Esophagus squamous epithelium (tissue), 5 donors: ENCODE data around the gene MRPS15. TPM values are rescaled to one million over a fixed set of nuclear protein-coding genes. Genes with fewer than 3 reads are reported as not detected.
"Not testable (repeated sequence)": the region's sequence is repeated elsewhere in the genome, so short reads cannot be mapped to it uniquely, and the experiment has no call there.

Source experiments
- DNase-seq: peaks from one replicate; lab custom pipeline; 2025; lab: John Stamatoyannopoulos, UW
- H3K27ac ChIP-seq, 4 donors: fragments of 200-600 bp; sonication (generic); one replicate each; pipeline ENCODE4 v1.5.1; 2016 to 2019; ENCODE audit warnings: mild to moderate bottlenecking in 1 of 4
- H3K27me3 ChIP-seq, 4 donors: fragments of 200-600 bp; sonication (generic); 1 replicate in 3 of 4; 2 replicates in 1 of 4; pipeline versions ENCODE4 v1.5.1 to v1.6.0; 2017 to 2021; ENCODE audit warnings: antibody characterized with exemption in 1 of 4
- H3K36me3 ChIP-seq, 3 donors: fragments of 200-600 bp; sonication (generic); one replicate each; pipeline ENCODE4 v1.5.1; 2016 to 2019
- H3K4me1 ChIP-seq, 3 donors: fragments of 200-600 bp; sonication (generic); one replicate each; pipeline ENCODE4 v1.5.1; 2017 to 2019
- H3K4me3 ChIP-seq, 4 donors: fragments of 200-600 bp; sonication (generic); 1 replicate in 3 of 4; 2 replicates in 1 of 4; pipeline ENCODE4 v1.5.1; 2016 to 2019; ENCODE audit warnings: mild to moderate bottlenecking in 2 of 4, moderate library complexity in 1 of 4
- H3K9me3 ChIP-seq, 3 donors: fragments of 200-600 bp; sonication (generic); one replicate each; pipeline ENCODE4 v1.5.1; 2016 to 2019
- CTCF ChIP-seq, 6 experiments: fragments of 450-650 bp in 4 of 6; fragments of 200-600 bp in 2 of 6; sonication (generic) in 2 of 6; IDR thresholded peaks; one replicate each; pipeline ENCODE4 v1.5.1; 2016 to 2019; ENCODE audit warnings: antibody characterized with exemption in 6 of 6, mild to moderate bottlenecking in 4 of 6, moderate library complexity in 4 of 6
- POLR2A ChIP-seq, 4 donors: fragments of 450-650 bp; IDR thresholded peaks; one replicate each; pipeline ENCODE4 v1.6.1; 2017; ENCODE audit warnings: antibody characterized with exemption in 4 of 4, mild to moderate bottlenecking in 4 of 4, moderate library complexity in 3 of 4
- WGBS, 2 donors: methylation state at CpG; one replicate each; pipeline ENCODE4 v1.1.5; 2018; 5-methylcytosine and 5-hydroxymethylcytosine counted together
- intact Hi-C: fragments of 100-400 bp; cut with DNase I; formaldehyde crosslinking; loops from one replicate; pipeline ENCODE4 v1.15.0; 2022
- total RNA-seq, 4 donors: library from RNA; depleted of rRNA; stranded (reverse); fragments of >200 nt; gene quantifications; one replicate each; pipeline ENCODE4 v1.1.0, GENCODE V29; 2016
- donor health status: DM: yes; HTN: yes; CAD: no.

Gene MRPS15
- total RNA-seq, 4 donors from 2014 or later, result 49.1 to 96.4 (median 74.0) TPM

GRCh38 chr1:36497207-36497606, 33.0 kb upstream of the MRPS15 start:
- no peaks in the 10 kb centered on the region for H3K4me1 ChIP-seq
- peaks cover 0 to 34% (median 0%) of the 10 kb centered on the region in 4 donors for H3K27me3 ChIP-seq
- H3K27ac ChIP-seq, result no peak overlapping the region
- DNase-seq, result no peak
- H3K4me3 ChIP-seq, result no peak overlapping the region
- WGBS, 2 donors, result 69 to 75% methylated on average over 2 of the region's 2 CpGs
- no peaks in the 10 kb centered on the region for H3K9me3 ChIP-seq
- intact Hi-C loops, result no loop called here
- TF ChIP-seq POLR2A (IDR thresholded peaks at IDR 0.05) (no peak), CTCF (IDR thresholded peaks at IDR 0.05) (no peak)
- H3K36me3 ChIP-seq, result no peaks in the 10 kb centered on the region

GRCh38 chr1:36494971-36495370, 30.8 kb upstream of the MRPS15 start:
- Histone ChIP-seq H3K4me3 (no peak overlapping the region), H3K9me3 (no peaks in the 10 kb centered on the region), H3K27me3 (peaks cover 0 to 31% (median 0%) of the 10 kb centered on the region in 4 donors), H3K36me3 (no peaks in the 10 kb centered on the region), H3K4me1 (no peaks in the 10 kb centered on the region), H3K27ac (no peak overlapping the region)
- DNase-seq, result no peak
- TF ChIP-seq CTCF (IDR thresholded peaks at IDR 0.05) (no peak), POLR2A (IDR thresholded peaks at IDR 0.05) (no peak)
- 74 to 84% methylated on average over 4 to 5 of the region's 5 CpGs for WGBS, 2 donors
- intact Hi-C loops, result no loop called here

GRCh38 chr1:36493524-36493923, 29.3 kb upstream of the MRPS15 start:
- TF ChIP-seq POLR2A (IDR thresholded peaks at IDR 0.05), result no peak
- TF ChIP-seq CTCF (IDR thresholded peaks at IDR 0.05), result no peak
- Histone ChIP-seq H3K36me3 (no peaks in the 10 kb centered on the region), H3K4me3 (no peak overlapping the region), H3K27me3 (peaks cover 0 to 23% (median 0%) of the 10 kb centered on the region in 4 donors), H3K4me1 (no peaks in the 10 kb centered on the region), H3K27ac (no peak overlapping the region), H3K9me3 (no peaks in the 10 kb centered on the region)
- WGBS, 2 donors, result 86 to 89% methylated on average over 9 of the region's 9 CpGs
- no peak for DNase-seq
- intact Hi-C loops, result no loop called here

- H3K27ac ChIP-seq, result no peak overlapping the region
- no peaks in the 10 kb centered on the region for H3K36me3 ChIP-seq
- no peak for DNase-seq
- TF ChIP-seq POLR2A (IDR thresholded peaks at IDR 0.05), result no peak
- TF ChIP-seq CTCF (IDR thresholded peaks at IDR 0.05), result no peak
- H3K4me3 ChIP-seq, result no peak overlapping the region
- peaks cover 0 to 23% (median 0%) of the 10 kb centered on the region in 4 donors for H3K27me3 ChIP-seq
- WGBS, 2 donors, result 25 to 27% methylated on average over 3 to 4 of the region's 9 CpGs
- H3K4me1 ChIP-seq, result no peaks in the 10 kb centered on the region
- intact Hi-C loops, result no loop called here
- no peaks in the 10 kb centered on the region for H3K9me3 ChIP-seq
These were observed 28.3 kb upstream of the MRPS15 start for GRCh38 chr1:36492491-36492890.

- H3K27ac ChIP-seq, H3K4me1 ChIP-seq, intact Hi-C loops, DNase-seq, H3K4me3 ChIP-seq, H3K9me3 ChIP-seq, H3K36me3 ChIP-seq: not testable (repeated sequence)
- H3K27me3 ChIP-seq, result peaks cover 0 to 18% (median 0%) of the 10 kb centered on the region in 4 donors
- 60 to 69% methylated on average over 7 to 10 of the region's 10 CpGs for WGBS, 2 donors
These were observed 25.3 kb upstream of the MRPS15 start for GRCh38 chr1:36489258-36490051.
